Measurements from ENCODE around the gene CGNL1.
A peak's percentile ranks its signal among the peaks of the same experiment; 100 is the strongest.

The CGNL1 gene

DNA sequence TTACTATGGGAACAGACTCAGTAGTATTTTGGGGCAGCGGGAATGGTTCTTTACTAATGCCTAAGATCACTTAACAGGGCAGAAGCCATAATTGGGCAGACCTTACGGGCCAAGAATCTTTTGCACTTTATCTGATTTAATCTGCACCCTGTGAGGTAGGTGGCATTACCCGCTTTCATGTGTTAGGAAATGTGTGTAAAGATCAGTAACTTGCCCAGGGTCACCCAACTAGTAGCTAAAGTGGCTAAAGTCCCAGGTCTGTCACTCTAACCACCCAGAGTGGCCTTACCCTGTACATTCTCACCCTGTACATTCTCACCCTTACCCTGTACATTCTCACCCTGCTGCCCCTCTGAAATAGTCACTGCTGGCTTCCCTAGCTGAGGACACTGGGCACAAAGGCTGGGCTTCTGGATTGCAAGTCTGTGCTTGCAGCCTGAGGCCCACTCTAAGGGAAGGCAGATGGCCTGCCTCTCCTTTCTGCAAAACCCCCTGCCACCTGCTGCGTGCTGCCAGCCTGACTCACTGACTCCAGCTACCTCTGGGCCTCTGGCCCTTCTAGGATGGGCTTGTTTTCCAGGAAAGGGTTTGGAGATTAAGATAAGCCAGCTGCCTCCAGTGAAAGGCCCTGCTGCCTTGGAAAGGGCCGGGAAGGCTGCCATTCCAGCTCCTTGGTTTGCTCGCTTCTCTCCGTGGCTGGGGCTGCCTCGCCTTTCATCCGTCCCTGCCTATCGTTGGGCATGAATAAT lies 177.9 kb downstream of the CGNL1 start:
- DNase-seq = no peak

- no peak for DNase-seq
Measured at GRCh38 chr15:57554812-57555179, 178.5 kb downstream of the CGNL1 start.

GRCh38 chr15:57555270-57555669 lies 179.0 kb downstream of the CGNL1 start:
- DNase-seq = no peak

DNA sequence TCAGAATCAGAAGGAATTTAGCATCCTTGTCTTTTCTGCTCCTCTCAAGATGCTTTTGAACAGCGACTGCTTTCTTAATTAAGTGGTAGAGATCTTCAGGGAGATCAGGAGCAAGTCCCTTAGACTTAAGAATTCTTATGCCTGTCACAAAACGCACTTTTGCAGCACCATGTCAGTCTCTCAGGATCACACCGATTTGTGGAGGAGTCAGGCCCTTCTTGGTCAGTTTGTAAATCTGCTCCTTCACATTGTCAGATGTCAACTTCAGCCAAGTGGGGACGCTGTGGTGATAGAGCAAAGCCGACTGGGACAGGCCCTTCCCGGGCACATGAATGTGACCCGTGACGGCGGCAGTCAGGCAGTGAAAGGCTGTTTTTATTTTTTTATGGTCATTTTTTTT lies 179.7 kb downstream of the CGNL1 start:
- no peak for DNase-seq

DNA sequence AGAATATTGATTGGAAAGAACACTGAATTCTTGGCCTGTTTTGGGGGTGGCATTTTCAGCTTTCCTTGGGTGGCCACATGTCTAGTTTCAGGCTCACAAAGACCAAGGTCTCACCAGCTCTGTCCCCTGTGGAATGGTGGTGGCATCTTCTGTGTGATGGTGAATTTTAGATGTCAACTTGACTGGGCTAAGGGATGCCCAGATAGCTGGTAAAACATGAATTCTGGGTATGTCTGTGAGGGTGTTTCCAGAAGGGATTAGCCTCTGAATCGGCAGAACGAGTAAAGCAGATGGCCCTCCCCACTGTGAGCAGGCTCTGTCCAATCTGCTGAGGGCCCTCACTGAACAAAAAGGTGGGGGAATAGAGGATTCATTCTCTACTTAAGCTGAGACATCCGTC lies 181.0 kb downstream of the CGNL1 start:
- DNase-seq = no peak

GRCh38 chr15:57557810-57558209 lies 181.5 kb downstream of the CGNL1 start:
- no peak for DNase-seq

GRCh38 chr15:57559875-57560274 lies 183.6 kb downstream of the CGNL1 start:
- DNase-seq = peak; percentile 87 to 91

DNA sequence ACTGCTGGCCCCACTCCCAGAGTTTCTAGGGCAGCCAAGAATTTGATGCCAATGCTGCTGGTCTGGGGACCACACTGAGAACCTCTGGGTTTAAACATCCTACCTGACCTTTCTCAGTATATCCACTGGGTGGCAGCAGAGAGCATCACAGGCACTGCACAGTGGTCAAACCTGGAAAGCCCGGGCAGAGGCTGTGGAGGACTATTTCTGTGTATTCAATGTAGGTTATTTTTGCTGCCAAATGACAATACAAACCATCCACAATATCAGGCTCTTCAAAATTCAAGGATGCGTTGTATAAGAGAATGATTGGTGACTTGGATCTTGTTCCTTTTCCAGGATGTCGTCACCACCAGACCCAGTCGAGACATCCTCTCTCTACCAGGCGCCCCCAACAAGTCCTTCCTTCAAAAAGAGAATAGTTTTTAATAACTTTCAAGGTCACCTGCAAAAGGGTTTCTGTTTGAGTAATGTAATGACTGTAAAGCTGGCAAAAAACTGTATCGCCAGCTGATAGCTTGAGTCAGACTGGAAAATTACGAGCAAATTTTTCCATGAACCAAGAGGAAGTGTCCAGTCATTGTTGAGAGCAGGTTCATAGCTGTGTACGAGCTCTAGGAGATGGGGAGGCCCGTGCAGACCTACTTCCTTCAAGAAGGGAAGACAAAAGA lies 184.9 kb downstream of the CGNL1 start:
- DNase-seq = peak; percentile 68 to 71

DNA sequence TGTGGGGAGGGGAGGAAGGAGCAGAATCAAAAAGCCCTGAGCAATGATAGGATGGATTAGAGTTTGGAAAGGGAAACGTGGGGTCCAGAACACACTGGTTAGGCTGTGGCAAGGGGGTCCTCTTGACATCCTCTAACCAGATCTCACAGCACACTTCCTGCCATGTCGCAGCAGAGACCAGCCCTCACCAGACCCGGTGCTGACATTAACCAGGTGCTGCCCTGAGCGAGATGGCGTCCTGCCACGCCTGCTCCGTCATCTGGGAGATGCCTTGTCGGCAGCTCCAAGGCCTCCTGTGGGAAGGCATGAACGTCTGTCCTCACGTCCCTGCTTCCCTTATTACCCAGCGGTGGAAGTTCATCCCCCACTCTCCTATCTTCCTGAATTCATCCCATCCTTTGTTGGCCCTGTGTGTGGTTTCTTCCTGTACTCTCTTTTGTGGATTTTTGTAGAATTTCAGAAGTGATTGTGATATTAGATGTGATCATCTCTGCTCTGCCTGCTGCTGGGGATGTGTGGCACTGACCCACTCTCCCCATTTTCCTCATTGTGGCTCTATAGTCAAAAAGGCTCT lies 186.0 kb downstream of the CGNL1 start:
- no peak for DNase-seq

DNA sequence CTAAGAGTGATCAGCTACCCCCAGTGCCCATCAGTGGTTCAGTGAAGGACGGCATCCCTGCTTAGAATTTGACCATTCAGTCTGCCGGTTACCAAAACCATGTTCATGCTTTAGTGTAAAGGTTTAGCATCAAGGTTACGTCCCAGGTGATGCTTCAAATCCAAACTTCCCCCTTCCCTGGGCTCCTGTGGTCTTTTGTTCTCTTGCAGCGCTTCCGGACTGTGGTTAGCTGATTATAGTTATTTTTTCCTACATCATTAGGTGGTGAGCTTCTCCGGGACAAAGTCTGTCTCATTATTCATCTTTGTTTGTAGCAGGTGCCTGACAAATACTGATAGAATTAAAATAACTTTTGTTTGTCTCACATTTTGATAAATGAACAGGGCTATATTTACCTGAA lies 187.1 kb downstream of the CGNL1 start:
- DNase-seq = no peak

- peak; percentile 35 for DNase-seq
Measured at GRCh38 chr15:57565311-57565710, 189.0 kb downstream of the CGNL1 start.

GRCh38 chr15:57566834-57567233 lies 190.5 kb downstream of the CGNL1 start:
- DNase-seq = no peak

DNA sequence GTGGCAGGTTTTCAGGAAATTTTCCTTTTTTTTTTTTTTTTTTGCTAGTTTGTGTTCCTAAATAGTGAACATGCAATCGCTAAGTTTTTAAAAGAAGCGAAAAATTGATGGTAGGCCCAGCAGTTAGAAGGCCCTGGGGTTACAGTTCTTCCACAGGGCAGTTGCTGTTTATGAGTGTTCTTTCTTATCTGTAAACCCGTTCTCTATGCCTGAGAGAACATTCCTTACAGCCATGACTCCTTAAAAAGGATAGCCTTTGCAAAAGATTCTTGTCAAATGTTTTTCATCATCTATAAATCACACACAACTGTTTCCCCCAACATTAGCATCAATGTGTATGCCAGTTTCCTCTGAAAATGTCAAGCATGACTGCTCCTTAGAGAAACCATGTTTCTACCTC lies 191.6 kb downstream of the CGNL1 start:
- DNase-seq = no peak

- DNase-seq = no peak
Measured at GRCh38 chr15:57568299-57568698, 192.0 kb downstream of the CGNL1 start.

GRCh38 chr15:57570340-57570739 lies 194.0 kb downstream of the CGNL1 start:
- DNase-seq = no peak

- no peak for DNase-seq
Measured at GRCh38 chr15:57570994-57571393, 194.7 kb downstream of the CGNL1 start.

- no peak for DNase-seq
Measured at GRCh38 chr15:57571725-57572124, 195.4 kb downstream of the CGNL1 start.

- DNase-seq = no peak
Measured at GRCh38 chr15:57572468-57572867, 196.2 kb downstream of the CGNL1 start.

GRCh38 chr15:57573151-57573550 lies 196.8 kb downstream of the CGNL1 start:
- no peak for DNase-seq

- DNase-seq = no peak
Measured at GRCh38 chr15:57575363-57575762, 199.1 kb downstream of the CGNL1 start.

DNA sequence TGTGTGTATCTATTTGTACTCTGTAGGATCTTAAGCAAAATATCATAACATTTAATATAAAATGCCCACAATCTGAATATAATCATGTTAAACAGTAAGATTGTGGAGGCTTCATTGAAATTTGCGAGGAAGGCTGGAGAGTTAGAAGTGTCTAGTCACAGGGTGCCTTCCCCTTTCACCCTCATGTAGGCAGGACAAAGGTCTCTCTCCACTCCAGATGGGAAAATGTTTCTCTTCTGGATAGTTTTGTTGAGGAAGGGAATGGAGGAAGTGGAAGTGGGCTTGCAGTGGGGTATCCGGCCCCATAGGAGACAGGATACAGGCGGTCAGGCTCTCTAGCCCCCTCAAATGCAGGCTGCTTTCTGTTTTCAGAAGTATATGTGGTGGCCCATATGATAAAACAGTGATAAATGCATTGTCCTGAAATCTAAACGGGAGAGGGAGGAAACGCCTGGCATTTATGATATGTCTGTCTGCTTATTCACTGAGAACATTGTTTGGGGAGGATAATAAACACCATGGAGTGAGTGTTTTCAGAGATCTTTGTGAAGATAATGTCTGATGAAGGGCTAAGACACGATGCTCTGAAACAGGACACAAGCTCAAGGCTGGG lies 202.1 kb downstream of the CGNL1 start:
- DNase-seq = no peak

DNA sequence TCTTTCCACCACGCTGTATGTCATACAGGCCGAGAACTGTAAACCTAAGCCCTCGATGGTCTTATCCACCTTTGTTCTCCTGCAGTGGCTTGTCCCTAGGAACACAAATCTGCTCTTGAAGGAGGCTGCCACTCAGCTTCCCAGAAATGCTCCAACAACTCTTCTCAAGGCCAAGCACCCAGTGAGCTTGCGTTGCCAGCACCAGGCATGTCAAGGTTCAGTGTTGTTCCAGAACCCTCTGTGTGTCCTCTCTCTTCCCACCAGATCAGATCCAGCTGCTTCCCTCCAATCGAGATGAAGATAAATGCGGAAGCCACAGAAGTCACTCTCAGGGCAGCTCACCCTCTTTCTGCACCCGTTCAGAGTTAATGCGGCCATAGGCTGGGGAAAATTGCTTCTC lies 204.1 kb downstream of the CGNL1 start:
- DNase-seq = no peak

DNA sequence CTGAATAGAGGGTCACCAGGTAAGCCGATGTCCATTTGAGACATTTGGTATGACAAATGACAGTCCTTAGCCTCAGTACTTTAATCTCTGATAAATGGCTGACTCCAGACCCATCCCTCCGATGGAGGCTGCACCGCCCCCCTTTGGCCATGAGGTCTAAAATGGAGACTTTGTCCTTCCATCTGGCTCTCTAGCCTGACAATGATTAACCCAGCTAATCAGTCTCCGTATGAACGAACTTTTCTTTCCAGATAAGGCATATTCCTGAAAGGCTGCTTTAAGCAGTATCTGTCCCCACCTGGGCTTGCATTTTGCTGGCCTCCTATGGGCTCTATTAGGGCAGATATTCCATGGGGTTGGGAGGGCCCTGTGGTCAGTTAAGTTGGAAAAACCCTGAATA lies 204.6 kb downstream of the CGNL1 start:
- no peak for DNase-seq

- no peak for DNase-seq
Measured at GRCh38 chr15:57582090-57582489, 205.8 kb downstream of the CGNL1 start.
